ELF-1 (cell line): Measurements from ENCODE around the gene NR6A1.

Experiments used
- DNase-seq: peaks from one replicate; pipeline ENCODE4 v3.0.0-alpha.2; 2016; ENCODE audit warnings: low read depth, low spot score

The NR6A1 gene

DNA sequence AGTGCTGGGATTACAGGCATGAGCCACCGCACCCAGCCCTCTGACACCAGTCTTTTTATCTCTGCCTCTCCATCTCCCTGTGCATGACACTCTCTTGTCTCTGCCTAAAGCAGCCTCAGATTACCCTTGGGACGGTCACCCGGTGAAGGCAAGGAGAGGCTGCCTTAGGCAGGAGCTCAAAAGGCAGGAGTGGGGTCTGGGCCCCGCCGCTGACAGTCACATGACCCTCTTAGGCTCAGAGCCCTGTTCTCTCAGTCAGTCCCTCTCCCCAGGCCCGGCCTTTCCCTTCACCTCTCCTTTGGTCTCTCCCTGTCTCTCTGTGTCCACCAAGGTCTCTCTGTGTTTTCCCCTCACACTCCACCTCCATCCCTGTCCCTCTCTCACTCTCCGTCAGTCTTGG is 298.3 kb downstream of the NR6A1 start:
- no peak for DNase-seq

DNA sequence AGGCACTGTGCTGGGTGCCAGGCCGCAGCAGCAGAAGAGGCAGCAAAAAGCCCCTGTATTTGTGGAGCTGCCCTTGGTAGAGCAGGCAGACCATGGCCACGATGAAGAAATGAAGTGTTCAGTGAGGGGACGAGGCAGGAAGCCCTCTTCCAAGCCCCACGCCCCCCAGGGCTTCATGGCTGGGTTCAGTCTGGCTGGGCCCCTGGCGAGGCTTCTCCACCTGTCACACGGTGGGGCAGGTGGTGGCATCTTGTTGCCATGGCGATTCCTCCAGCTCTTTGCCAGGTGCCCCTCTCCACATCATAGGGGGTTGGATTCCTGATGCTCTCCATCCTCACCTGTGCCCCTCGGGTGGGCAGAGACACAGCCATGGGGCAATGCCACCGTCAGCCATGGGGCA is 299.4 kb downstream of the NR6A1 start:
- no peak for DNase-seq

DNA sequence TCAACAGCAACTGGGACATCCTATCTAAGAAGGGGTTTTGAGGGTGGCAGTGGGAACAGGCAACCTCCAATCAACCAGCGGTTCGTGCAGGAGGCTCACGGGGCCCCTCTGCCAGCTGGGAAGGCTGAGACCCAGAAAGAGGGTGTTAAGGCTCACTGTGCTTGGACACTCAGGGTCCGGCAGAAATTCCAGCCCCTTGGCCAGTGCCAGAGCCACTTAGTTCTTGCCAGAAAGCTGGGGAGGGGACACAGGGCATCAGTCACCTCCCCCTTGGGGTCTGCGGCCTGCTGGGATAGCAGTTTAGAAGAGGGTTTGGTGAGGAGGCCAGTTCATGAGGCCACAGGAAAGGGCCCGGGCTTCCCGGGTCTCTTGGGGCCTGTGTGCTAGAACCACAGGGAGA is 300.4 kb downstream of the NR6A1 start:
- no peak for DNase-seq

DNA sequence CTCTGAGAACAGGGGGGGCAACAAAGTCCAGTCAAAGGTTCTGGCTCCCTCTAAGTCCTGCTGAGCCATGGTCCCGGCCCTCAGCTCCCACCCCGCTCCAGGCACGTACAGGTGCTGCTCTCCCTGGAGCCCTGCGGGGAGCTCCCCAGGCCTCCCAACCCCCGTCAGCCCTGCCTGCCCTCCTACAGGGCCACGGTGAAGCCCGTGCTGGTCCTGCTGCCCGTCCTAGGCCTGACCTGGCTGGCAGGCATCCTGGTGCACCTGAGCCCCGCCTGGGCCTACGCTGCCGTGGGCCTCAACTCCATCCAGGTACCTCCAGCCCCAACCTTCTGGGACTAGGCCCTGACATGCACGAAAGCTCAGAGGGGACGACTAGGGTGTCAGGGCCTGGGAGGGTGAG is 300.8 kb downstream of the NR6A1 start:
- no peak for DNase-seq

DNA sequence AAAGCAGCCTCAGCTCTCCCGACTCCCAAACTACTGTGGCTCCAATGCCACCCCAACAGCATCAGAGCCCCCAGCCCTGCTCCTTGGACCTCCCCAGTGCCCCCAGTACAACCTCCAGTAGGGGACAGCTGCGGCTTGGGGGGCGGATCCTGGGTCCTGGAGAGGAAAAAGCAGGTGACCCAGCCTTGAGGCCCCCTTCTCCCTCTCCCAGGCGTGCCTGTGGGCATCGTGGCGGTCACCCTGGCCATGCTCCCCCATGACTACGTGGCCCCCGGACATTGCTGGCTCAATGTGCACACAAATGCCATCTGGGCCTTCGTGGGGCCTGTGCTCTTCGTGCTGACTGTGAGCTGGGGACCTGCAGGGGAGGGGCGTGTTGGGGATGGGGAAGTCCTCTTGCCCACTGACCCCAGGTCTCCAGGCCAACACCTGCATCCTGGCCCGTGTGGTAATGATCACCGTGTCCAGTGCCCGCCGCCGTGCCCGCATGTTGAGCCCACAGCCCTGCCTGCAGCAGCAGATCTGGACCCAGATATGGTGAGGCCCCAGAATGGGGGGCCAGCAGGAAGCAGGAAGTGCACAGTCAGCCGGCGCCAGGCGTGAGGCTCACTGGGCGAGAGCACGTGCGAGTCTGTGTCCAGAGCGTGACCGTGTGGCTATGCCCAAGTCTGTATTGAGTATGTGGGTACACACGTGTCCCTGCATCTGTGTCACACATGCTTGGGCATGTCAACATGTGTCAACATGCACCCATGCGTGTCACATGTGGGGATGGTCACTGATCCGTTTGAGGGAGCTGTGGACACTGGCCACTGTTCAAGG is 301.9 kb downstream of the NR6A1 start:
- no peak for DNase-seq

DNA sequence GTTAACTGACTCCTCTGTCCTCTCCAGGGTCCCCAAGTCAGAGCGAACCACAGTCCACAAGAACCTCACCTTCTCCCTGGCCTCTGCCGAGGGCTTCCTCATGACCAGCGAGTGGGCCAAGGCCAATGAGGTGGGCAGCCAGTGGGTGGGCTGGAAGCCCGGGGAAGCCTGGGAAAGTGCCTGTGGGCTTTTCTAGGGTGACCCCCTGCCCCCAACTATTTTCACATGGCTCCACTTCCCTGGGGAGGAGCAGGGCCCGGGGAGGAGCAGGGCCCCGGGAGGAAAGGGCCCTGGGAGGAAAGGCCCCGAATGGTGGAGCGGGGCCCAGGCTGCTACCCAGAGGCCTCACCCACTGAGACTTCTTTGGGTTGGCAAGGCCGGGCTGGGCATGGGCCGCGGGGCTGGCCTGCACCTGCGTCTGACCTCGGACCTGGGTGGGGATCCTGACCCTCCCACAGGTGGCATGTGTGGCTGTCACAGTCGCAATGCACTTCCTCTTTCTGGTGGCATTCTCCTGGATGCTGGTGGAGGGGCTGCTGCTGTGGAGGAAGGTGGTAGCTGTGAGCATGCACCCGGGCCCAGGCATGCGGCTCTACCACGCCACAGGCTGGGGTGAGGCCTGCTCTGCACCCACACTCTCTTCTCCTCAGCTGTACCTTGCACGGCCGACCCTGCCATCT is 302.9 kb downstream of the NR6A1 start:
- no peak for DNase-seq

DNA sequence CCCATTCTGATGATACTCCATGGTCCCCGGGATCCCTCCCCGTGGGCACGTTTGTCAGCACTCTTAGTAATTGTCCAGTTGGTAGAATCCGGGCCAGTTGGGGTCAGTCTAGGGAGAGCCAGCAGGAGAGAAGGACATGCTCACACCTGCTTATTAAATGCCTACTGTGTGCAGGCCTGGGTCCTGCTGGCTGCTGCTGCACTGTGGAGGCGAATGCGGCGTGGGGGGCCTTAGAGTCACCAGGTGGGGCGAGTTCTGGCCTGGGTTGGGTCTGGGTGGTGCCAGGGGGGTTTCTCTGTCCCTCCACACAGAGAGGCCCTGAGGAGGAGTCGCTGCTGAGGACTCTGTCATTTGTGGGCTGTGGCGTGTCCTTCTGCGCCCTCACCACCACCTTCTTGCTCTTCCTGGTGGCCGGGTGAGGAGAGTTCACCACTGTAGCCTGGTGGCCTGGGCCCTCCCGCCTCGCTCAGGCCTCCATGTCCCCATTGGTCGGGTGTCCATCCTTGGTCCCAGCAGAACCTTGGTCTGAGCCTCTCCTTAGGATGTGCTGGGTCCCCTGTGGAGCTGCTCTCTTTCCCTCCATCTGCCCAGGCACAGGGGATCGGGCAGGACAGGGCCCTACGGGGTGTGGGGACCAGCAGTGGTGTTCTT is 303.6 kb downstream of the NR6A1 start:
- DNase-seq: no peak
